Liver (tissue), 9 donors: ENCODE measurements around the gene RPGRIP1L. TPM values are rescaled to one million over a fixed set of nuclear protein-coding genes. Genes with fewer than 3 reads are reported as not detected.

Source experiments
- DNase-seq: peaks from one replicate; pipeline ENCODE4 v3.0.0-alpha.2; 2017; ENCODE audit warnings: low spot score
- H3K27ac ChIP-seq, 2 donors: one replicate each; pipeline ENCODE4 v1.7.0; 2013; ENCODE audit warnings: inconsistent platforms in 2 of 2, low read length in 2 of 2, control low read depth in 1 of 2, low read depth in 1 of 2, mild to moderate bottlenecking in 1 of 2
- H3K27me3 ChIP-seq, 4 donors: one replicate each; pipeline versions ENCODE4 v1.6.1 to v1.7.0; 2013; ENCODE audit warnings: low read length in 3 of 4, inconsistent platforms in 1 of 4, mild to moderate bottlenecking in 1 of 4, moderate library complexity in 1 of 4; ENCODE audit not compliant: control insufficient read depth in 4 of 4, insufficient read depth in 4 of 4
- H3K36me3 ChIP-seq, 4 donors: one replicate each; pipeline versions ENCODE4 v1.6.1 to v1.7.0; 2013; ENCODE audit warnings: low read length in 3 of 4, mild to moderate bottlenecking in 3 of 4, low read depth in 1 of 4, moderate library complexity in 1 of 4; ENCODE audit not compliant: control insufficient read depth in 4 of 4, insufficient read depth in 3 of 4
- H3K4me1 ChIP-seq, 4 donors: one replicate each; pipeline versions ENCODE4 v1.6.1 to v1.7.0; 2013; ENCODE audit warnings: low read length in 3 of 4, mild to moderate bottlenecking in 3 of 4, moderate library complexity in 1 of 4; ENCODE audit not compliant: control insufficient read depth in 4 of 4, insufficient read depth in 4 of 4
- H3K4me3 ChIP-seq, 3 donors: one replicate each; pipeline versions ENCODE4 v1.6.1 to v1.7.0; 2013; ENCODE audit warnings: low read length in 3 of 3, control low read depth in 1 of 3, low read depth in 1 of 3, mild to moderate bottlenecking in 1 of 3
- H3K9ac ChIP-seq, 2 donors: one replicate each; pipeline ENCODE4 v1.7.0; 2013; ENCODE audit warnings: low read length in 2 of 2, mild to moderate bottlenecking in 2 of 2, moderate library complexity in 2 of 2, control low read depth in 1 of 2, low read depth in 1 of 2
- H3K9me3 ChIP-seq, 4 donors: one replicate each; pipeline versions ENCODE4 v1.6.1 to v1.7.0; 2013; ENCODE audit warnings: low read length in 3 of 4; ENCODE audit not compliant: control insufficient read depth in 4 of 4
- EGR1 ChIP-seq, 2 donors: IDR thresholded peaks; 2 replicates each; pipeline ENCODE4 v1.6.1; 2016 to 2018; ENCODE audit warnings: antibody characterized with exemption in 2 of 2, low read depth in 2 of 2
- FOXA1 ChIP-seq: IDR thresholded peaks from 2 replicates; pipeline ENCODE4 v1.6.1; 2016; ENCODE audit warnings: antibody characterized with exemption
- FOXA2 ChIP-seq: IDR thresholded peaks from 2 replicates; pipeline ENCODE4 v1.6.1; 2016; ENCODE audit warnings: antibody characterized with exemption
- GABPA ChIP-seq, 2 donors: IDR thresholded peaks in 1 of 2; conservative IDR thresholded peaks in 1 of 2; 2 replicates each; pipeline ENCODE4 v1.6.1; 2016; ENCODE audit warnings: antibody characterized with exemption in 2 of 2, mild to moderate bottlenecking in 1 of 2, moderate library complexity in 1 of 2
- HNF4G ChIP-seq: IDR thresholded peaks from 2 replicates; pipeline ENCODE4 v1.6.1; 2016; ENCODE audit warnings: antibody characterized with exemption
- JUND ChIP-seq, 2 donors: IDR thresholded peaks; 2 replicates each; pipeline ENCODE4 v1.6.1; 2016; ENCODE audit warnings: antibody characterized with exemption in 2 of 2
- NR2F2 ChIP-seq: IDR thresholded peaks from 2 replicates; pipeline ENCODE4 v1.6.1; 2016; ENCODE audit warnings: antibody characterized with exemption
- RAD21 ChIP-seq, 2 donors: IDR thresholded peaks; 2 replicates each; pipeline ENCODE4 v1.6.1; 2016; ENCODE audit warnings: antibody characterized with exemption in 2 of 2, mild to moderate bottlenecking in 2 of 2
- RXRA ChIP-seq, 2 donors: IDR thresholded peaks; 2 replicates each; pipeline ENCODE4 v1.6.1; 2017 to 2018; ENCODE audit warnings: antibody characterized with exemption in 2 of 2, mild to moderate bottlenecking in 1 of 2
- SP1 ChIP-seq: IDR thresholded peaks from 2 replicates; pipeline ENCODE4 v1.6.1; 2018; ENCODE audit warnings: antibody characterized with exemption, mild to moderate bottlenecking
- TAF1 ChIP-seq: conservative IDR thresholded peaks from 2 replicates; pipeline ENCODE4 v1.6.1; 2016; ENCODE audit warnings: antibody characterized with exemption, mild to moderate bottlenecking
- YY1 ChIP-seq: IDR thresholded peaks from 2 replicates; pipeline ENCODE4 v1.6.1; 2016; ENCODE audit warnings: antibody characterized with exemption, mild to moderate bottlenecking
- WGBS: extraction: QIAGEN DNeasy Blood & Tissue Kit; methylation state at CpG from one replicate; pipeline ENCODE4 v1.1.7; 2013; 5-methylcytosine and 5-hydroxymethylcytosine counted together
- polyA plus RNA-seq, 2 donors: library from polyadenylated mRNA; stranded (reverse) in 1 of 2; unstranded in 1 of 2; fragments of 200-250 nt in 1 of 2; fragments of >200 nt in 1 of 2; fragmentation: Nextera tagmentation in 1 of 2; extraction: Ambion mirVana in 1 of 2; gene quantifications; one replicate each; pipeline versions ENCODE4 v1.2.1 to v1.2.3, GENCODE V29; 2013 to 2015
- total RNA-seq, 2 donors: library from RNA; depleted of rRNA; stranded (reverse); fragments of >200 nt; gene quantifications; one replicate each; pipeline ENCODE4 v1.2.3, GENCODE V29; 2014
- TF ChIP-seq, protein P1 (sequence below): IDR thresholded peaks from 2 replicates; pipeline ENCODE4 v1.6.1; 2016; ENCODE audit warnings: antibody characterized with exemption
- TF ChIP-seq, protein P2 (sequence below): IDR thresholded peaks from 2 replicates; pipeline ENCODE4 v1.6.1; 2016; ENCODE audit warnings: antibody characterized with exemption
- TF ChIP-seq, protein P3 (sequence below): fragments of 150-350 bp; IDR thresholded peaks from 2 replicates; pipeline ENCODE4 v1.5.1; 2017; ENCODE audit warnings: improper control_type of control experiment, low read depth, low read length; ENCODE audit not compliant: missing input control
- TF ChIP-seq, protein P4 (sequence below): IDR thresholded peaks from 2 replicates; pipeline ENCODE4 v1.6.1; 2016; ENCODE audit warnings: antibody characterized with exemption, mild to moderate bottlenecking
- TF ChIP-seq, protein P5 (sequence below): IDR thresholded peaks from 2 replicates; pipeline ENCODE4 v1.6.1; 2016; ENCODE audit warnings: antibody characterized with exemption
- donor health status: healthy.
- donor health status: healthy.
- donor health status: healthy.
- donor health status: healthy.
- donor health status: healthy.

Gene RPGRIP1L
- total and polyA plus RNA-seq, 4 donors: 0.46 to 1.4 (median 0.89) TPM

DNA sequence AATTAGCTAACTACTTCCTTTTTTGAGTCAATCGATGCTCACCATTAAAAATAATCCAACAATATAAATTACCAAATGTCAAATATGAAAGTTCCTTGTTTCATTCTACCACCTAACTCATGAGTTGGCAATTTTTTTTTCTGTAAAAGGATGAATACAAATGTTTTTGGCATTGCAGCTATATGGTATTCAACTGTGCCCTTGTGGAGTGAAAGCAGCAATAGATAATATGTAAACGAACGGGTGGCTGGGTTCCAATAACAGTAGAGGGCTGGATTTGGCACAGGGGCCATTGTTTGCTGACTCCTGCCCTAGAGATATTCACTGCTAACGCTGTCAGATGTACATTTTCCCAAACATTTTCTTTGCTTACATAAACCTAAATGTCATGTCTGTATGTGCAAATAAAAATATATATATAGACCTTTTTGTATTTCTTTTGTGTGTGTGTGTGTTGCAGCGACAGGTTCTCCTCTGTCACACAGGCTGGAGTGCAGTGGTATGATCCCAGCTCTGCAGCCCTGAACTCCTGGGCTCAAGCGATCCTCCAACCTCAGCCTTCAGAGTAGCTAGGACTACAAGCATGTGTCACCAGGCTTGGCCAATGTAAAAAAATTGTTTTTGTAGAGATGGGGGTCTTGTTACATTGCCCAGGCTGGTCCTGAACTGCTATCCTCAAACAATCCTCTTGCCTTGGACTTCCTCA lies 73.9 kb downstream of the RPGRIP1L start:
- Histone ChIP-seq H3K4me1 (no peaks in the 10 kb centered on the region), H3K9ac (no peak overlapping the region), H3K9me3 (no peaks in the 10 kb centered on the region), H3K4me3 (no peak overlapping the region), H3K36me3 (no peaks in the 10 kb centered on the region), H3K27ac (no peak overlapping the region), H3K27me3 (no peaks in the 10 kb centered on the region)
- peak; percentile 38 for DNase-seq
- 44% methylated on average over 6 of the region's 6 CpGs for WGBS
- TF ChIP-seq SP1 (no peak), JUND (IDR thresholded peaks at IDR 0.05) (no peak), RAD21 (IDR thresholded peaks at IDR 0.05) (no peak), GABPA (IDR thresholded peaks at IDR 0.05 in 1 of 2, conservative IDR thresholded peaks at IDR 0.05 in 1 of 2) (no peak), TAF1 (no peak), FOXA1 (no peak), EGR1 (IDR thresholded peaks at IDR 0.05; ENCODE audit: low read depth in 2 of 2) (no peak), RXRA (IDR thresholded peaks at IDR 0.05) (no peak), HNF4G (no peak), NR2F2 (no peak), YY1 (no peak), FOXA2 (no peak)
- TF ChIP-seq, protein P1, sequence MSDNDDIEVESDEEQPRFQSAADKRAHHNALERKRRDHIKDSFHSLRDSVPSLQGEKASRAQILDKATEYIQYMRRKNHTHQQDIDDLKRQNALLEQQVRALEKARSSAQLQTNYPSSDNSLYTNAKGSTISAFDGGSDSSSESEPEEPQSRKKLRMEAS: no peak
- TF ChIP-seq, protein P2, sequence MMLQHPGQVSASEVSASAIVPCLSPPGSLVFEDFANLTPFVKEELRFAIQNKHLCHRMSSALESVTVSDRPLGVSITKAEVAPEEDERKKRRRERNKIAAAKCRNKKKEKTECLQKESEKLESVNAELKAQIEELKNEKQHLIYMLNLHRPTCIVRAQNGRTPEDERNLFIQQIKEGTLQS: no peak
- TF ChIP-seq, protein P3, sequence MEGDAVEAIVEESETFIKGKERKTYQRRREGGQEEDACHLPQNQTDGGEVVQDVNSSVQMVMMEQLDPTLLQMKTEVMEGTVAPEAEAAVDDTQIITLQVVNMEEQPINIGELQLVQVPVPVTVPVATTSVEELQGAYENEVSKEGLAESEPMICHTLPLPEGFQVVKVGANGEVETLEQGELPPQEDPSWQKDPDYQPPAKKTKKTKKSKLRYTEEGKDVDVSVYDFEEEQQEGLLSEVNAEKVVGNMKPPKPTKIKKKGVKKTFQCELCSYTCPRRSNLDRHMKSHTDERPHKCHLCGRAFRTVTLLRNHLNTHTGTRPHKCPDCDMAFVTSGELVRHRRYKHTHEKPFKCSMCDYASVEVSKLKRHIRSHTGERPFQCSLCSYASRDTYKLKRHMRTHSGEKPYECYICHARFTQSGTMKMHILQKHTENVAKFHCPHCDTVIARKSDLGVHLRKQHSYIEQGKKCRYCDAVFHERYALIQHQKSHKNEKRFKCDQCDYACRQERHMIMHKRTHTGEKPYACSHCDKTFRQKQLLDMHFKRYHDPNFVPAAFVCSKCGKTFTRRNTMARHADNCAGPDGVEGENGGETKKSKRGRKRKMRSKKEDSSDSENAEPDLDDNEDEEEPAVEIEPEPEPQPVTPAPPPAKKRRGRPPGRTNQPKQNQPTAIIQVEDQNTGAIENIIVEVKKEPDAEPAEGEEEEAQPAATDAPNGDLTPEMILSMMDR: no peak
- TF ChIP-seq, protein P4, sequence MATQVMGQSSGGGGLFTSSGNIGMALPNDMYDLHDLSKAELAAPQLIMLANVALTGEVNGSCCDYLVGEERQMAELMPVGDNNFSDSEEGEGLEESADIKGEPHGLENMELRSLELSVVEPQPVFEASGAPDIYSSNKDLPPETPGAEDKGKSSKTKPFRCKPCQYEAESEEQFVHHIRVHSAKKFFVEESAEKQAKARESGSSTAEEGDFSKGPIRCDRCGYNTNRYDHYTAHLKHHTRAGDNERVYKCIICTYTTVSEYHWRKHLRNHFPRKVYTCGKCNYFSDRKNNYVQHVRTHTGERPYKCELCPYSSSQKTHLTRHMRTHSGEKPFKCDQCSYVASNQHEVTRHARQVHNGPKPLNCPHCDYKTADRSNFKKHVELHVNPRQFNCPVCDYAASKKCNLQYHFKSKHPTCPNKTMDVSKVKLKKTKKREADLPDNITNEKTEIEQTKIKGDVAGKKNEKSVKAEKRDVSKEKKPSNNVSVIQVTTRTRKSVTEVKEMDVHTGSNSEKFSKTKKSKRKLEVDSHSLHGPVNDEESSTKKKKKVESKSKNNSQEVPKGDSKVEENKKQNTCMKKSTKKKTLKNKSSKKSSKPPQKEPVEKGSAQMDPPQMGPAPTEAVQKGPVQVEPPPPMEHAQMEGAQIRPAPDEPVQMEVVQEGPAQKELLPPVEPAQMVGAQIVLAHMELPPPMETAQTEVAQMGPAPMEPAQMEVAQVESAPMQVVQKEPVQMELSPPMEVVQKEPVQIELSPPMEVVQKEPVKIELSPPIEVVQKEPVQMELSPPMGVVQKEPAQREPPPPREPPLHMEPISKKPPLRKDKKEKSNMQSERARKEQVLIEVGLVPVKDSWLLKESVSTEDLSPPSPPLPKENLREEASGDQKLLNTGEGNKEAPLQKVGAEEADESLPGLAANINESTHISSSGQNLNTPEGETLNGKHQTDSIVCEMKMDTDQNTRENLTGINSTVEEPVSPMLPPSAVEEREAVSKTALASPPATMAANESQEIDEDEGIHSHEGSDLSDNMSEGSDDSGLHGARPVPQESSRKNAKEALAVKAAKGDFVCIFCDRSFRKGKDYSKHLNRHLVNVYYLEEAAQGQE: no peak
- TF ChIP-seq, protein P5, sequence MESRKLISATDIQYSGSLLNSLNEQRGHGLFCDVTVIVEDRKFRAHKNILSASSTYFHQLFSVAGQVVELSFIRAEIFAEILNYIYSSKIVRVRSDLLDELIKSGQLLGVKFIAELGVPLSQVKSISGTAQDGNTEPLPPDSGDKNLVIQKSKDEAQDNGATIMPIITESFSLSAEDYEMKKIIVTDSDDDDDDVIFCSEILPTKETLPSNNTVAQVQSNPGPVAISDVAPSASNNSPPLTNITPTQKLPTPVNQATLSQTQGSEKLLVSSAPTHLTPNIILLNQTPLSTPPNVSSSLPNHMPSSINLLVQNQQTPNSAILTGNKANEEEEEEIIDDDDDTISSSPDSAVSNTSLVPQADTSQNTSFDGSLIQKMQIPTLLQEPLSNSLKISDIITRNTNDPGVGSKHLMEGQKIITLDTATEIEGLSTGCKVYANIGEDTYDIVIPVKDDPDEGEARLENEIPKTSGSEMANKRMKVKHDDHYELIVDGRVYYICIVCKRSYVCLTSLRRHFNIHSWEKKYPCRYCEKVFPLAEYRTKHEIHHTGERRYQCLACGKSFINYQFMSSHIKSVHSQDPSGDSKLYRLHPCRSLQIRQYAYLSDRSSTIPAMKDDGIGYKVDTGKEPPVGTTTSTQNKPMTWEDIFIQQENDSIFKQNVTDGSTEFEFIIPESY: no peak
